ENCODE measurements around the gene FUOM.

DNA sequence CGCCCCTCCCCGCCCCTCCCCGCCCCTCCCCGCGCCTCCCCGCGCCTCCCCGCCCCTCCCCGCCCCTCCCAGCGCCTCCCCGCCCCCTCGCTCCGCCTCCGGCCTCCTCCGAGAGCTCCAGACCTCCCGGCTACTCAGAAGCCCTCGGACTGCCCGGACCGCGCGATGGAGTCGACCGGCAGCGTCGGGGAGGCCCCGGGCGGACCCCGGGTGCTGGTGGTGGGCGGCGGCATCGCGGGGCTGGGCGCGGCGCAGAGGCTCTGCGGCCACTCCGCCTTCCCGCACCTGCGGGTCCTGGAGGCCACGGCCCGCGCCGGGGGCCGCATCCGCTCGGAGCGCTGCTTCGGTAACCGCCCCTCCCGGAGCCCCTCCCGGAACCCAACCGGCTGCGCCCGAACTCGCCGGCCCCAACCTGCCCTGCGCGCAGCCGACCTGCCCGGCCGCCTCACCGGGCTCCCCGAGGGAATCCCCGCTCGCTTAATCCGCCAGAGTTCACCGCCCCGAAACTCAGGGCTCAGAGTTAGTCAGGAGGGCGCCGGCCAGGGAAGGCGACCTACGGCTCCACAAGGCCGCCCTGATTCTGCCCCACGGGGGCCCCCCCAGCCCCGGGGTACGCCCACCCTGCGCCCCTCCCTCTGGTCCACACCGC, 21.5 kb upstream of the FUOM start, which contains the start of gene PAOX:
- no peak for TF ChIP-seq POLR2A (IDR thresholded peaks at IDR 0.05)
- TF ChIP-seq, protein P1, sequence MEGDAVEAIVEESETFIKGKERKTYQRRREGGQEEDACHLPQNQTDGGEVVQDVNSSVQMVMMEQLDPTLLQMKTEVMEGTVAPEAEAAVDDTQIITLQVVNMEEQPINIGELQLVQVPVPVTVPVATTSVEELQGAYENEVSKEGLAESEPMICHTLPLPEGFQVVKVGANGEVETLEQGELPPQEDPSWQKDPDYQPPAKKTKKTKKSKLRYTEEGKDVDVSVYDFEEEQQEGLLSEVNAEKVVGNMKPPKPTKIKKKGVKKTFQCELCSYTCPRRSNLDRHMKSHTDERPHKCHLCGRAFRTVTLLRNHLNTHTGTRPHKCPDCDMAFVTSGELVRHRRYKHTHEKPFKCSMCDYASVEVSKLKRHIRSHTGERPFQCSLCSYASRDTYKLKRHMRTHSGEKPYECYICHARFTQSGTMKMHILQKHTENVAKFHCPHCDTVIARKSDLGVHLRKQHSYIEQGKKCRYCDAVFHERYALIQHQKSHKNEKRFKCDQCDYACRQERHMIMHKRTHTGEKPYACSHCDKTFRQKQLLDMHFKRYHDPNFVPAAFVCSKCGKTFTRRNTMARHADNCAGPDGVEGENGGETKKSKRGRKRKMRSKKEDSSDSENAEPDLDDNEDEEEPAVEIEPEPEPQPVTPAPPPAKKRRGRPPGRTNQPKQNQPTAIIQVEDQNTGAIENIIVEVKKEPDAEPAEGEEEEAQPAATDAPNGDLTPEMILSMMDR (IDR thresholded peaks at IDR 0.05) = no peak

Measured in testis (tissue), 2 donors.